Measurements from ENCODE around the gene TERB1.
A peak's percentile ranks its signal among the peaks of the same experiment; 100 is the strongest.
"Not testable (repeated sequence)": the region's sequence is repeated elsewhere in the genome, so short reads cannot be mapped to it uniquely, and the experiment has no call there.

Gene TERB1

DNA sequence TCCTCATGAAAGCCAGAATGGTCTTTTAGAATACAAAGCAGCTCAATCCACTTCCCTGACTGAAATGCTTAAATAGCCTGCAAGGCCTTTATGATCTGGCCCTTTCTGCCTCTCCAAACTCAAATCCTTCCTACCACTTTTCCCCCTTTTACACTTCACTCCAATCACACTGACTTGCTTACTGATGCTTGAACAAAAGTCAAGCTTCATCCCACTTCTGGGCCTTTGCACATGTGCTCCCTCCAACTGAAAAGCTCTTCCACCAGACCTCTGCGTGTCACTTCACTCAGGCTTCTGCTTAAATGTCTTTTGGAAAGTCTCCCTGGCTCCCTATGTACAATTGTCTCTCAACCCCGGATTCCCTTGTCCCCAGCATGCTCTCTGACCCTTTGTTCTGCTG lies 13.3 kb upstream of the TERB1 start:
- DNase-seq (ENCODE audit: low read depth) = no peak

DNA sequence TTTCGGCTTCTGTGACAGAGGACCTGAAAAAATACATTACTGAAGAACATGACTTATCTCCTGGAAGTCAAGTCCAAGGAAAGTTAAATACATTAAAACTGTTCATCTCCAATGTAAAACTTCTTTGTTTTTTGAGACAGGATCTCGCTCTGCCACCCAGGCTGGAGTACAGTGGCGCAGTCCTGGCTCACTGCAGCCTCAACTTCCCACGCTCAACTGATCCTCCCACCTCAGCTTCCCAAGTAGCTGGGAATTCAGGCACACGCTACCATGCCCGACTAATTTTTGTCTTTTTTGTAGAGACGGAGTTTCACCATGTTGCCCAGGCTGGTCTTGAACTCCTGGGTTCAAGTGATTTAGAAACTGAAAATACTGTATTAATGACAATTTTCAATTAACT lies 9.7 kb upstream of the TERB1 start:
- no peak for DNase-seq (ENCODE audit: low read depth)

DNA sequence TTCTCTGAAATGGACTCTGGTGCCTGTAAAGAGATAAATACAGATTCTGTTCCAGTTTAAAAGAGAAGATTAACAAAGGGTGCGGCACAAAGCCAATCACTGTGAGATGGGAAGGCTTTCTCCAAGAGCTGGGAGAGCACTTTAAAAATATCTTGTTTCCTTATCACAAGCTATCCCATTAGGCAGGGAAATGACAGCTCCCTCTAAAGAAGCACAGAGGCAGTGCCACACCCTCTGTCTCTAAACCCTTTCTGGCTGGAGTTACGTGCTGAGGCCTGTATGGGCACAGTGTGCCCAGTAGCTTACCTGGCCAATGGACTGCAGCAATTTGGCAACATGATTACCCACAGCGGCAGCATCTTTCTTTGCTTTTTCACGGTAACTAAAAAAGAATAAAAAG lies 9.0 kb upstream of the TERB1 start:
- DNase-seq (ENCODE audit: low read depth) = no peak

- DNase-seq (ENCODE audit: low read depth) = no peak
Observed at GRCh38 chr16:66809765-66810164, 8.4 kb upstream of the TERB1 start.

DNA sequence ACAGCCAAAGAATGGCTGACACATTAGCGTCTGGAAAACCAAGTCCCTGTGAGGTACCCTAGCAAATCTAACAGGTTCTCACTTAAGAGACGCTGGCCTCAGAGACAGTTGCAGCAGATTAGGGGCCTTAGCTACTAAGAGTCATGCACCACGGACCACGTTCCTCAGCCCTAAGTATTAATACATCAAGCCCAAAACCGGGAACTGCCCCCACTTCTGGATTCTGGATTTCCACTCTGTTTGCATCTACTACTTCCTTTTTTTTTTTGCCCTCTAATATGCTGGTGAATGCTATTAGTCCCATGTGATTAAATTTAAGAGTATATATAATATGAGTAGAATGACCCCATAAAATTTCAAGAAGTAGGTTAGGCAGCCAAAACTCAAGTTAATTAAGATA lies 775 bp upstream of the TERB1 start:
- DNase-seq (ENCODE audit: low read depth) = no peak

DNA sequence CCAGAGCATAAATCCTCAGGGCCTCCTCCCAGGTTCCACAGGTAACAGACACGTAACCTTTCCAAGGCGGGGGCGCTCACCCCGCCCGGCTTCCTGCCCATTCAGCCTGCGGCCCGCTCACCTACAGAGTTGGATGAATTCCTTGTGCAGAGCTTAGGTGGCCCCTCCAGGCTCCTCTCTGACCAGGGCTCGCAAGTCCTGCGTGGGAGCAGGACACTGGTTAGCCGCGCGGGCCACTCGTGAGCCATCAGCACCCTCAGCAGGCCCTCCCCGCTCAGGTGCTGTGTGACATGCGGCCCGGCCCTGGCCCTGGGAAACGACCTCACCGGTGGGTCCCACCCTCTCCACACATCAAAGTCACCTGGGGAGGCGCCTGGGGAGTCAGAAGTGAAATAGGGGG lies 528 bp downstream of the TERB1 start:
- DNase-seq (ENCODE audit: low read depth) = no peak

DNA sequence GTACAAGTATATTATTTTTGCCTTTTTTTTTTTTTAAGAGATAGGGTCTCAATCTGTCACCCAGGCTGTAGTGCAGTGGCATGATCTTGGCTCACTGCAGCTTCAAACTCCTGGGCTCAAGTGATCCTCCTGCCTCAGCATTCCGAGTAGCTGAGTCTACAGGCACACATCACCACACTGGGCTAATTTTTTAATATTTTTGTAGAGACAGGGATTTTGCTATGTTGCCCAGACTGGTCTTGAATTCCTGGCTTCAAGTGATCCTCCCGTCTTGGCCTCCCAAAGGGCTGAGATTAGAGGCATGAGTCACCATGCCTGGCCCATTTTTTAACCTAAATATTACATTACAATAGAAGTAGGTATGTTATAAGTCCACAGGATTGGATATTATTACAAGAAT lies 3.2 kb downstream of the TERB1 start:
- no peak for DNase-seq (ENCODE audit: low read depth)

DNA sequence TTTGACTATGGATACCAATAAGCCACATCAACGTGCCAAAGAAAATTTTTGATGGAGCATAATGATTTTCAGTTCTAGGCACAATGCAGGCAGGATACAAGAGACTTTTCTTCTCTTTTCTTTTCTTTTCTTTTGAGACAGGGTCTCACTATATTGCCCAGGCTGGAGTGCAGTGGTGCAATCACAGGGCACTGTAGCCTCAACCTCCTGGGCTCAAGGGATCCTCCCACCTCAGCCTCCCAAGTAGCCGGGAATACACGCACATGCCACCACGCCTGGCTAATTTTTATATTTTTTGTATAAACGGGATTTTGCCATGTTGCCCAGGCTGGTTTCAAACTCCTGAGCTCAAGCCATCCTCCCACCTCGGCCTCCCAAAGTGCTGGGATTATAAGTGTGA lies 7.4 kb downstream of the TERB1 start:
- DNase-seq (ENCODE audit: low read depth) = not testable (repeated sequence)

GRCh38 chr16:66790130-66790733 lies 11.2 kb downstream of the TERB1 start:
- no peak for DNase-seq (ENCODE audit: low read depth)

- DNase-seq (ENCODE audit: low read depth) = no peak
Observed at GRCh38 chr16:66787427-66787826, 14.0 kb downstream of the TERB1 start.

DNA sequence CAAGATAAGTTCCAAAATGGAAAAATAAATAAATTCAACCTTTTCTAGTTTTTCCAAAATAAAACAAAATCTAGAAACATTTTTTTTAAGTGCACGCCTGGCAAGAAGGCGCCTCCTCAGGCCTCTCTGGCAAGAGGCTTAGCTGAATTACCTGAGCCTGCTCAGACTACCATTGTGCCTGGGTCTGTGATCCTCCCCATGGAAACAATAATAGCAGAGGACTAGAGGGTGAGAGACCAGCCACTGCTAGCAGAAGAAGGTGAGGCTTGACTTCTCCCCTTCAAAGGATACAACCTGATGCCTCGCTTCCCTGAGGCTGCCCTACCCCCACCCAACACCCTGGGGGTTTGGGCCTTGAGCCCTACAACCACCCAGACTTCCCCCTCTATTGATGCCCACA lies 14.8 kb downstream of the TERB1 start:
- no peak for DNase-seq (ENCODE audit: low read depth)

GRCh38 chr16:66776457-66776856 lies 24.9 kb downstream of the TERB1 start:
- DNase-seq (ENCODE audit: low read depth) = no peak

DNA sequence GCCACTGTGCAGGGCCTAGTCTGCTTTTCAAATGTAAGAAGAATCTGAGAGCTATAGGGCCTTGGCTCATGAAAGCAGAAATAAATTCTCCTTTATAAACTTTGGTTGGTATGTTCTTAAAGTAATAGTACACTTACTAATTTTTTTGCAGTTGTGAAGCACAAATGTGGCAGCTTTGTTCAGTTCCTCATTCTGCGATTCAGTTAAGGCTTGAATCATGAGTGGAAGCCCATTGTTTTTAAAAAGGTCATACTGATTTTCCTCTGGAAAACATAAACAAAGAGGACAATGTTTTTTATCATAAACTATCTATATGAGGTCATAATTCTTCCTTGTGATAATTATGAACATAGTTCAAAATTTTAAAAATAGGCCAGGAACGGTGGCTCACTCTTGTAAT lies 26.4 kb downstream of the TERB1 start:
- DNase-seq (ENCODE audit: low read depth) = no peak

- DNase-seq (ENCODE audit: low read depth) = no peak
Observed at GRCh38 chr16:66758086-66758485, 43.3 kb downstream of the TERB1 start.

DNA sequence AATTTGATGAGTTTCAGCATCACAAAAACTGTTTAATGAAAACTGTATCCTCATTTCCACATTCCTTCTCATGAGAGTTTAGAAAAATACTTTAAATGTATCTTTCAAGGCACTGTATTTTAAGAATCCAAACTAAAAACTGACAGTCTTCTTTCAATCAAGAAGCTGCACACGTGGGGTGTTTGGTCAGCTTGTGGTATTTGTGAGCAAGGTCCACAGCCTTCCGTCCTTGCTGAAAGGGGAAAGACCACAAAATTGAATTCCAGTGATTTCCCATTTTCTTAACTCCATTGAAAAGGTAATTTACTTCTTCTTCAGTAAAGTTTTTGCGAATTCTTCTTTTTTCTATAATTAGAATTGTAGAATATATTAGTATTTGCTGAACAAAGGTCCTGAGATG lies 46.6 kb downstream of the TERB1 start:
- DNase-seq (ENCODE audit: low read depth) = no peak

DNA sequence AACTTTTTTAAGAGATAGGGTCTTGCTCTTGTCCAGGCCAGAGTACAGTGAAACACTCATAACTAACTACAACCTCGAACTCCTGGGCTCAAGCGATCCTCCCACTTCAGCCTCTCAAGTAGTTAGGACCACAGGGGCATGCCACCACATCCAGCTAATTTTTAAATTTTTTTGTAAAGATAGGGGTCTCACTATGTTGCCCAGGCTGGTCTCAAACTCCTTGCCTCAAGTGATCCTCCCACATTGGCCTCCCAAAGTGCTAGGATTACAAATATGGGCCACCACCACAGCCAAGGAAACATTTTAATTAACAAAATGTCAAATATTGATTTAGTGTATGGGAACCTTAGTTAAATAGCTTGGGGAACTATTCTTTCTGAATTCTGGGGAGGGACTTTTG lies 47.2 kb downstream of the TERB1 start:
- no peak for DNase-seq (ENCODE audit: low read depth)

DNA sequence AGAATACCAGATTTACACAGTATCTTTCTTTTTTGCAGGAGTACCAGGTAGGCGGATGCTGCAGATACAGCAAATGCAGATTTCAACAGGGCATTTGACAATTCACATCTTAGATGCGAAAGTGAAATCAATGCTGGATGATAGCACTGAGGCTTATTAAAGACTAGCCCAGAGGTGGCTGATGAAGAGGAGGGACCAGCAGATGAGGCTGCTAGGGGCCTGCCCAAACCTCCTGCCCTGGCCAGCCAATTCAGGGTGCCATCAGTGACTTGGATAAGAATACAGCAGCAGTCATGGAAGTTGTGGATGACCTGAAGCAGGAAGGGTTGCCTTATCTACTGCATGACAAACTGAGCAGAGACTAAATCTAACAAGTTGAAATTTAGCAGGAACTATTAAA lies 48.4 kb downstream of the TERB1 start:
- no peak for DNase-seq (ENCODE audit: low read depth)

GRCh38 chr16:66752379-66752778 lies 49.0 kb downstream of the TERB1 start:
- DNase-seq (ENCODE audit: low read depth) = no peak

GRCh38 chr16:66751992-66752322 lies 49.4 kb downstream of the TERB1 start:
- DNase-seq (ENCODE audit: low read depth) = no peak

DNA sequence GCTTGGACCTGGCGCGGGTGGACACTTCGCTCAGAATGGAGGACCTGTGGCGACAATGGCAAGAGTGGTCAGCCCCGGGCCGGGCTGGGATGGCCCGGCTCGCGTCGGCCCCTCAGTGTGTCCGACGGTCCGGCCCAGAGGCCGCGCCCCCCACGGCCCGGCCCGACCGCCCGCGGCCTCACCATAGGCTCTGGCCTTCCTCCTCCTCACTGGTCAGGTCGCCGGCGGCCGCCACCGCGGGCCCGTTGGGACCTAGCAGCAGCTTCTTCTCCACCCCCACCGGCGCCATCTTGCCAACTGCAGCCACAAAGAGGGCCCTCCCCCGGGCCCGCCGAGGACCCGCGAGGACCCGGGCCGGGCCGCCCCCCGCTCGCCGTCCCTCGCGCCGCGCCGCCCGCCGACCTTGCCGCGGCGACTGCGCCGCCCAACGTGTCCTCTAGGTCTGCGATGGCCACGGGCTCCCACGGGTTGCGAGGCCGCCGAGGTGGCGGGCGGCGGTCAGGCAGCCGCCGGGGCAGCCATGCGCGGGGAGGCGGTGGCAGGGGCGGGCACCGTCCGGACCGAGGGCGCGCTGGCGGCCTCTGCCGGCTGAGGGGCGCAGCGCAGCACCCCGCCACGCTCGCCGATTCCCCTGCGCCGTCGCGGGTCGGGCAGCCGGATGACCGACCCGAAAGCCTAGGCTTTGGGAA lies 49.9 kb downstream of the TERB1 start, which contains the start of gene DYNC1LI2:
TSS of gene DYNC1LI2 (minus strand) at position 307 of the 689 bp plus-strand sequence. CDS start at position 289, 18 bp downstream.
- DNase-seq (ENCODE audit: low read depth) = peak; percentile 65

- no peak for DNase-seq (ENCODE audit: low read depth)
Observed at GRCh38 chr16:66751053-66751302, 50.4 kb downstream of the TERB1 start.

DNA sequence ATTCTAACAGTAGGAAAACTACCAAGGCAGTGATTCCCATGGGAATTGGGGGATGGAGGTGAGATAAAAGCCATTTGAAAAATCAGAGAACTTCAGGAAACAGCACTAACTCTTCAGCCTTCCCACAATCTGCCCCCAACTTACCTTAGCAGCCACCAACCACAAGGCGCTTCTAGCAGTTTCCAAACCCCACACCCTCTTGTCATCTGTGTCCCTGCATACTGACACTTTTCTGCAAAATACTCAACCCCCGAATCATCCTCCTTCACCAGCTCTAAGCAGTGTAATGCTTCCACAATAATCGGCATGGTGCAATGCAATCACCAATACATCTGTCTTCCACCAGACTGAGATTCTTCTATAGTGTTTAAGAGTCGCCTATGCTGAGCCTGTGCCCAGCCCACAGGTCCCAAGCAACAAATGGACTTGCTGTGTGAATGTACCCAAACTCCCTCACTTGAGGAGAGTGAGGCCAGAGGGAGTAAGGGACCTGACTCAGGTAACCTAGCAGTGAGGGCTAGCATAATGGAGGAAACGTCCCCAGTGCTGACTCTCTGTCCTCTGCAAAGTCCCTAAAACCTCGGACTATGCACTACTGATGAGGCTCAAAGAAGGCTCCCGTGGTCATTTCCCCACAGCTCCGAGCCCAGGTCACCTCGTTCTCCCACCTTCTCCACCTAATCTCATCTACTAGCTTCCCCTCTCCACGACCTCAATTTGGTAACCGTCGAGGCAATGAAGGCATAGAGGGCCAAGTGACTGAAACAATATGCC lies 50.9 kb downstream of the TERB1 start:
- no peak for DNase-seq (ENCODE audit: low read depth)

DNA sequence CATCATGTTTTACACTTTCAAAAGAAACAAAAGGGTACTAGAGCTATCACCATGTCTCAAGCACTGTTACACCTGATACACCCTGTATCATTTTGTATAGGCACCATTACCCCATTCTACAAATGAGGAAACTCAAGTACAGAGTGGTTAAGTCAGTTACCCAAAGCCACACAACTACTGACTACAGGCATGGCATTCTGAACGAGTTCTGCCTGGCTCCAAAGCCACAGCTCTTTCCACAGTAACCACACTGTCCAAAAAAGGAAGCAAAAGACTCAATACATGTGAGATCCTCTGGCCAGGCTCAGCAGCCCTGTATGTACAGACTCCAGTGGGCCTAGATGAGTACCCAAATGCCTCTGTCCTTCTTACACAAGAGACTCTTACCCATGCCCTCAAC lies 54.7 kb downstream of the TERB1 start:
- no peak for DNase-seq (ENCODE audit: low read depth)

GRCh38 chr16:66746048-66746447 lies 55.3 kb downstream of the TERB1 start:
- no peak for DNase-seq (ENCODE audit: low read depth)

All from stimulated activated CD8-positive, alpha-beta memory T cell treated with anti-CD3 and anti-CD28 coated beads, Interleukin-4, amount 100 ng/mL, for 24 hours (primary cell).